HG02981 (cell line): ENCODE measurements around the gene CPEB4.

Experiments
- ATAC-seq: cut with Tn5 transposase; IDR thresholded peaks from one replicate; pipeline ENCODE4 v1.9.1; 2021; ENCODE audit warnings: mild to moderate bottlenecking, moderate library complexity; ENCODE audit not compliant: unreplicated experiment

CPEB4 gene

GRCh38 chr5:173940269-173940668 is 52.1 kb downstream of the CPEB4 start:
- no peak for ATAC-seq

- no peak for ATAC-seq
Measured at GRCh38 chr5:173941102-173941501, 53.0 kb downstream of the CPEB4 start.

DNA sequence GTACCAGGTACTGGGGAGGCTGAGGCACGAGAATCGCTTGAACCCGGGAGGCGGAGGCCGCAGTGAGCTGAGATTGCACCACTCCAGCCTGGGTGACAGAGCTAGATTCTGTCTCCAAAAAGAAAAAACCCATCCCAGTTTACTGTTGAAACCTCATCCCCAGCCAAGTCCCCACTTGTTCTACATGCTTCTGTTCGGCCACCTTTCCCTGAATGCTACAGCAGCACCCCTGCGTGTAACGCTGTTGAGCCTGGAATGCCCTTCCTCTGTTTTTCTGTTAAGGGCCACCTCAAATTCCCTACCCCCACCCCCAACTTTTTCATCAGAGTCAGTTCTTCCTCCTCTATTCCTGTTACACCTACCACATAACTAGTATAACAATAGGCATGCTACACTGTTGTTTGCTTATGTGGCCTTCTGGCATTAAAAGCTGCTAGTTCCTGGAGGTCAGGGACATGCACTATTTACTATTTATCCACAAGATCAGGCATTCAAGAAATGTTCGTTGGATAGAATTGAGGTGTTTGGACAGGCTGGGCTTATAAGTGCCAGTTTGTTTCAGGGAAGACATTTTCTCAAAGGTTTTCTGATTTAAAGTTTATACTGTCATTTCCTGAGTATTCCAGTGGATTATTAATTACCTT is 53.7 kb downstream of the CPEB4 start:
- no peak for ATAC-seq

- ATAC-seq, result no peak
Measured at GRCh38 chr5:173944511-173944910, 56.4 kb downstream of the CPEB4 start.

- no peak for ATAC-seq
Measured at GRCh38 chr5:173945160-173945559, 57.0 kb downstream of the CPEB4 start.

DNA sequence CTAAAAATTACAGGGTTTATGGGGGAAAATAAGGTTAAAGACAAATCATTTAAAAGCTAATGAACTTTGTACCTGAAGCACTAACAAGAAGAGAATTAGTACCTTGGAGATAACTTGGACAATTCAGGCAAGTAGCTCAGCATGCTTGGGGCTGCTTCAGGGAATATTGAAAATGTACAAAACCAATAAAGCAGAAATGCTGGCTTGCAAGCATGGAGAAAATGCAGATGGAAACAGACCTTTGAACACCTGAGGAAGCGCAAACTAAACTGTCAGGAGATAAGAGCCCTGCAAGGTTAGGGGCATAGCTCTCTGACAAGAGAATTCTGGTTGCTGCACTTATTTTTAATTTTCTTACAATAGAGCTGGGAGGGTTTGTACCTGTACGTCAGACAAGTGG is 58.2 kb downstream of the CPEB4 start:
- ATAC-seq, result no peak

DNA sequence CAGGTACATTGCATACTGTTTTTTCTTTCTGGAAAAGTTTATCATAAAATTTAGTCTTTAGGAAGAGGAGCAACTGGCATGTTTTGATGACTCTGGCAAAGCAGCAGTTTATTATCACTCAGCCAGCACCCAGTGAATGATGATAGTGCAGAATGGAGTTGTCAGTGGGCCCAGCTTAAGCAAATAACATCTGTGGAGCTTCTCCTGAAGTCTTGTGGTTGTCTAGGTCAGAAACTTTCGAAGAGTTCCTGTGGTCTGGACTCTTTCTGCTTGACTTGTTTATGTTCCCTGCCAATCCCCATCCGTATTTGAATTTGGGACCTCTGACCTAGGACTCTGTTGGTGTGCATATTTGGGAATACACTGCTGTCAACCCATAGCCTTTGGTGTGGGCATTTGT is 62.7 kb downstream of the CPEB4 start:
- no peak for ATAC-seq

GRCh38 chr5:173953528-173954090 is 65.5 kb downstream of the CPEB4 start:
- ATAC-seq, result no peak

GRCh38 chr5:173954671-173955521 is 66.7 kb downstream of the CPEB4 start:
- ATAC-seq, result peak; percentile 67

DNA sequence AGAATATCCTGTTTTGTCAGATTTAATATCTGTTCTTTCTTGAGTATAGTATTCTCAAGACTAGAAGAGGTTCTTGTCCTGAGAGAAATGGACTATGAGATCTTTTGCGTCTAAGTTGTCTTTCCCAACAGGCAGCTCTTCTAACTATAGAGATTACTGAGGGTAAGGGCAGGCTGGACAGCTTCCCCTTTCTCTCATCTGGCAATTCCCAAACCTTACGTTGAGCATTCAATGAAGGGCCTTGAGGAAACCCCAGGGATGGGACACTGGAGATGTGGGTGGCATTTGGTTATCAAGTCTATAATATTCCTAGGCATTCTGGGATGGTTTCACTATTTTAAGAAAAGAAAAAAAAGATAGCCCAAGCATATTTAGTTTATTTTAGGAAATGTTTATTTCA is 72.8 kb downstream of the CPEB4 start:
- ATAC-seq, result no peak

DNA sequence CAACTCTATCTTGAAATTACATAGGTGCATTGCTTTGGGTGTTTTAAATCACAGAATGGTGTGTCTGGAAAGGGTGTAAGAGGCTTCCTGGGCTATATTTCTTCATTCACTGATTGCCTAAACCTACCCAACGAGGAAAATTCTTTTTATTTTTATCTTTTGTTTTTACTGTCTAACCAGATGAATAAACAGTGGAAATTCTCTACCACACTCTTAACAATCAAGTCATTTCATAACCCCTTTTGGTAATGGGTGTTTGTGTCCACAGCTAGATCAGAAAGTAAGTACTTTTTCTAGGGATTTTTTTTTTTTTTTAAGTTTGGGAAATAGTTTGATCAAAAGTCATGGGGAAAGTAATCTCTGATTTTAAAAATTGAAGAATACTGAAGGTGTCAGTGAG is 73.3 kb downstream of the CPEB4 start:
- ATAC-seq, result no peak

DNA sequence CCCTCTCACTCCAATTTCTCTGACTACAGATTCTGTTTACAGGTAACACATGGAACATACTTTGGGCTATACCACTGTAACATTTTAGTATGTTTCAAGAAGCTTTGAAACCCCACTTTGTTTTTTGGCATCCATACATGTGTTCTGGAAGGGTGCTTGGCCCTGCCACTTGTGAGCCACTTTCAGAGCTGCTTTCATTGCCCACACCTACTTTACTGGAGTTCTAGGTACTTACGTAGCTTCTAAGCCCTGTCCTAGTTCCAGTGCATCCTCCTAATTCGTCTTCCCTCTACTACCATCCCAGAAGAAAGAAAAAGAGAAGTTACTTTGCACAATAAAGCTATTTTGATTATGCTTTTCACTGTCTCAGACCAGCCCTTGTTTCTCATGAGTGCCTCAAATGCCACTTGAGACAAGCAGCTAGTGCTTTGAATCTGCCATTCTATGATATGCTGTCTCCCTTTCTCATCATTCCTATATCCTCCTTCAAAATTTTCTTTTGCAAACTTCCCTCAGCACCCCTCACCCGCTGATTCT is 74.4 kb downstream of the CPEB4 start:
- no peak for ATAC-seq

DNA sequence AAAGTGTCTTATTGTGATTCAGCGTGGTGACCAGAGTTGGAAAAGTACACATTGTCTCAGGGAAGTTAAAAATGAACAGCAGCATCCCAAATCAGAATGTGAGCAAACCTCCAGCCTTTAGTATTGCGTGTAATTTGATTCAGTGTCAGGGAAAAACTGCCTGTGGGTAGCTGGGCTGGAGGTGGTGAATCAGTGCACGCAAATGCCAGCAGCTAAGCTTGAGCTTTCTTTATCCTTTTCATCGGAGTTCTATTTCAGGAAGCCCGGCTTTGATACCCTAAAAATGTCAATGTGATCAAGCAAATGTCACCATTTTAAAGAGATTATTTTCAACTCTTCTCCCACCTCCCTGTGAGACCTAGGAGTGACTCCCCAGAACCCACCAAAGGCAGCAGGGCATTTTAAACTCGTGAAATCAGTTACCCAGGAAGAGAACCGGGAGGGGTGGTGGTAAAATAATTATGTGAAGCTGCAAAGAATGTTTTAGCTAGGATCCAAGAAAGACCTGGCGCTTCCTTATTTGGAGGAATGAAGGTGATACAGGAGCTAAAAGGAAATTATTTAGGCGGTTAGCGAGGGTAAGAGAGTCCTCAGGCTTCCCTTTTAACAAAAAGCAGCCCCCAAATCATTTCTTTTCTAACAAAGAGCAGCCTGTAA is 75.2 kb downstream of the CPEB4 start:
- no peak for ATAC-seq

DNA sequence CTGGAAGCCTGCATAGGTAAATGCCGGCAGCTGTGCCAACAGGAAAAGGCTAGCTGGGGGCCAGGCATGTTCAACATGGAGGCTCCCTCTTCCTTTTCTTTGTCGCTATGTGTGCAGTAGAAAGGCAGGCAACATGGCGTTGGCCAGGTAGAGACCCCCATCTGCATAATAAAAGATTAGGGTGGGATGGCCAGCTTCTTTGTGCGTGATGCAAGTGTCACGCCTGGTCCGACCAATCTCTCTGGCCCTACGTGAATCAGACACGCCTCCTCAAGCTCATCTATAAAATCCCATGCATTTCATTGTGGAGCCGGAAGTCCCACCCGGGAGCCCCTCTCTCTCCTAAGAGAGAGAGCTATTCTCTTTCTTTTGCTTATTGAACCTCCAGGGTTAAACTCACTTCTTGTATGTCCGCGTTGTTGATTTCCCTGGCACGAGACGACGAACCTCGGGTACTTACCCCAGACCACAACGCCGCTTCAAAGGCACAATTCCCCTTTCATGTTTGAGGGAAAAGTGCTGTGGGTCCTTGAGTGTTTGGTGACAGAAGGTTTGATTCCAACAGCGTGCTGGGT is 75.8 kb downstream of the CPEB4 start:
- no peak for ATAC-seq

DNA sequence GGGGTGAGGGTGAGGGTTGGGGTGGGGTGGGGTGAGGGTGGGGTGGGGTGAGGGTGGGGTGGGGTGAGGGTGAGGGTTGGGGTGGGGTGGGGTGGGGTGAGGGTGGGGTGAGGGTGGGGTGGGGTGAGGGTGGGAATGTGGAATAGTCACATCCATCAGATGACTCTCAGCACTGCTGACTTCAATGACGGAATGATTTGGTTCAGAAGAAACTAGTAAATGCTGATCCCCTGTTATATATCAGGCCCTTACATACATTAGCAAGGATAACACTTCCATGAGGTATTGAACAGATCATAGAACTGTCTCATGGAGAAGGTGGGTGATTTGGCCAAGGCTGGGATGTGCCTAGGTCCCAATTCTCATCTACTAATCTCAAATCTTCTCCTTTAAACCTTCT is 76.4 kb downstream of the CPEB4 start:
- no peak for ATAC-seq

DNA sequence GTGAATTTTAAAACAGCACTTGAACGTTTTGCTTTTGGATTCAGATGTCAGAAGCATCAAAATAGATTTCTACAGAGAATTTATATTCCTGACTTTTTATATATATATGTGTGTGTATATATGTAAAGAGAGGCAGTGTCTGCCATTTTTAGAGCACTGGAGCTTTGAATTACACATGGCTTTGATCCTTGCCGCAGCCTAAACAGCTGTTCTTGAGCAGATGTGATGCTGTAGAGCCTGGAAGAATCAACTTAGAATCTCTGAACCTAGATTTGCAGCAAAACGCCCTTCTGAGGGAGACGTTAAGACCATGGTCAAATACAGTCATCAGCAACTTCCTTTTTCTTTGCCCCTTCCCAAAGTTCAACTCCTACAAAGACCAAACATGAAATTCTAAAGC is 79.1 kb downstream of the CPEB4 start:
- ATAC-seq, result no peak

DNA sequence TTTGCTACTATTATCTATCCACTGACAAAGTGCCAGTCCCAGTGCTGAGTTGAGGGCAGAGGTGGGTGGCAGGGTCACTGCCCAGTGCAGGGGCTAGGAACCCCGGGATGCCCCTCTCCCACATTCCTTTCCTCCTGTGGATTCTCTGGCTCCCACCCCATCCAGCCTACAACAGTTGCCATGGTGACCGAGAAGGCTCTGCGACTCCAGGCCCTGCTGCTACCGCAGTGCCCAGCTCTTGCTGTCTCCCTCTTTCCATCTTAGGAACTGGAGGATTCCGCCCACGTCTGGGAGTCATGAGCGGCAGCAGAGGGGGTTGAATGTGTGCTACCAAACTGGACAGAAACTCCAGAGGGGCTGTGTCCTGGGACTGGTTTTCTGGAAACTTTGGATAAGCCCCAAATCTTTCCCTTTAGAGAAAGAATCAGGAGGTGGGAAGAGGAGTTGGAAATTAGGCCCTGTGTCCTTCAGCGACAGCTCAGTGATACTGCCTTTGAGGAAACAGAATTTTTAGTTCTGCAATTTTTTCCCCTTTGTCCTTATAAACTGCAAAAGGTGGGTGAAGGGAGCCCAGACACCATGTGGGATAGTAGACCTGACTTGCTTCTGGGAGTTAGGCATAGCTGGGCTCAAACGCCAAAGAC is 80.1 kb downstream of the CPEB4 start:
- ATAC-seq, result no peak

GRCh38 chr5:173969167-173970049 is 81.3 kb downstream of the CPEB4 start:
- ATAC-seq, result no peak

- no peak for ATAC-seq
Measured at GRCh38 chr5:173970878-173971650, 82.9 kb downstream of the CPEB4 start.
